Subcutaneous abdominal adipose tissue (tissue), 5 donors: Measurements from ENCODE around the gene PARK7.
A peak's percentile ranks its signal among the peaks of the same experiment; 100 is the strongest.
"Not testable (repeated sequence)": the region's sequence is repeated elsewhere in the genome, so short reads cannot be mapped to it uniquely, and the experiment has no call there.

Experiments
- H3K27ac ChIP-seq: one replicate; pipeline ENCODE4 v1.7.0; 2013; ENCODE audit warnings: low read depth, mild to moderate bottlenecking, inconsistent platforms, low read length, moderate library complexity
- H3K27me3 ChIP-seq, 5 donors: one replicate each; pipeline ENCODE4 v1.7.0; 2013; ENCODE audit warnings: low read length in 5 of 5, inconsistent platforms in 1 of 5; ENCODE audit not compliant: control insufficient read depth in 5 of 5, insufficient read depth in 4 of 5
- H3K36me3 ChIP-seq, 5 donors: one replicate each; pipeline ENCODE4 v1.7.0; 2013; ENCODE audit warnings: low read length in 5 of 5; ENCODE audit not compliant: control insufficient read depth in 5 of 5, insufficient read depth in 5 of 5
- H3K4me1 ChIP-seq, 5 donors: one replicate each; pipeline ENCODE4 v1.7.0; 2013; ENCODE audit warnings: low read length in 5 of 5, mild to moderate bottlenecking in 3 of 5, moderate library complexity in 1 of 5; ENCODE audit not compliant: control insufficient read depth in 5 of 5, insufficient read depth in 5 of 5
- H3K4me3 ChIP-seq, 5 donors: one replicate each; pipeline ENCODE4 v1.7.0; 2013; ENCODE audit warnings: low read length in 5 of 5, low read depth in 1 of 5
- H3K9ac ChIP-seq, 5 donors: one replicate each; pipeline ENCODE4 v1.7.0; 2013; ENCODE audit warnings: low read length in 5 of 5, mild to moderate bottlenecking in 4 of 5, moderate library complexity in 3 of 5
- H3K9me3 ChIP-seq, 5 donors: one replicate each; pipeline ENCODE4 v1.7.0; 2013; ENCODE audit warnings: low read length in 5 of 5; ENCODE audit not compliant: control insufficient read depth in 5 of 5
- donor health status: healthy.
- donor health status: healthy.
- donor health status: healthy.
- donor health status: healthy.
- donor health status: healthy.

PARK7 gene

DNA sequence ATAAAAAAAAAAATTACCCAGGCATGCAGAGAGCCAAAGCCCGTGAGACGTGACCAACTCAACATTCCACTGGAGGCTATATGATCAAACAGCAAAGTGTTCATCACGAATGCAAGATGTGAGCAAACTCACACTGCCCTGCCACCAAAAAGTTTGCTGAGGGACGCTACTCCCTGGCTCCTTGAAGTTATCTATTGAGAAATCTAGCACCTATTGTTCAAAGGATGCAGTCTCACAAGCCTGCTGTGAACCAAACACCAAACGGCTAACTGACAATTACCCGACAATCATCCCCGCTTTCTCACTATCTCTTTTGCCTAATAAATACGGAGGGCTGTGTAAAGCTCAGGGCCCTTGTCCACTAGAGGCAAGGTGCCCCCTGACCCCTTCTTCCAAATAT, 34.5 kb upstream of the PARK7 start:
- H3K9ac ChIP-seq, H3K4me1 ChIP-seq, H3K27me3 ChIP-seq: not testable (repeated sequence)

DNA sequence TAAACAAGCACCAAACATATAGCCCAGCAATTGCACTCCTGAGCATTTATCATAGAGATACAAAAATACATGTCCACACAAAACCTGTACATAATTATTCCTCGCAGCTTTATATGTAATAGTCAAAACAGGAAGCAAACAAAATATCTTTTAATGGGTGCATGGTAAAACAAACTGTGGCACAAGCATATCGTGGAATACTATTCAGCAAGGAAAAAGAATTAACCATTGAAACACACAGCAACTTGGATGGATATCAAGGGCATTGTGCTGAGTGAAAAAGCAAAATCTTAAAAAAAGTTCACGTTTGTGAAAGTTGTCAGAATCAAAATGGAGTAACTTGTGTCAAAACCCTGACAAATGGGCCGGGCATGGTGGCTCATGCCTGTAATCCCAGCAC, 33.3 kb upstream of the PARK7 start:
- Histone ChIP-seq H3K27ac (no peak overlapping the region), H3K27me3 (peaks cover 0 to 14% (median 2%) of the 10 kb centered on the region in 5 donors), H3K9ac (no peak overlapping the region), H3K4me3 (no peak overlapping the region), H3K9me3 (no peaks in the 10 kb centered on the region), H3K36me3 (no peaks in the 10 kb centered on the region), H3K4me1 (peaks cover 0 to 3% (median 0%) of the 10 kb centered on the region in 5 donors)

More for the DNA sequence above, 34.5 kb upstream of the PARK7 start:
- not testable (repeated sequence) for H3K27ac ChIP-seq, H3K9me3 ChIP-seq, H3K36me3 ChIP-seq, H3K4me3 ChIP-seq

DNA sequence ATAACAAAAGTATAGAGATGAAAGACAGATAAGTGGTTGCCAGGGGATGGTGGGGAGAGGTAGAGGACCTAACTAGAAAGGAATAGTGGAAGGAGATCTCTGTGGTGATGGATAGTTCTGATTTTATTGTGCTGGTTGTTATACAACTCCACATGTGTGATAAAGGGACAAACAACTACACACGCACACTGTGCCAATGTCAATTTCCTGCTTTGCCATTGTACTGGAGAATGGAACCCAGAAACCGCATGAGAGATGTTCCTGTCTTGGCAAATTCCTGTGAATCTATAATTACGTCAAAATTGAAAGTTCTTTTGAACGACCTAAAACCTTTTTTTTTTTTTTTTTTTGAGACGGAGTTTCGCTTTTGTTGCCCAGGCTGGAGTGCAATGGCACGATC, 31.9 kb upstream of the PARK7 start:
- no peak overlapping the region for H3K27ac ChIP-seq

DNA sequence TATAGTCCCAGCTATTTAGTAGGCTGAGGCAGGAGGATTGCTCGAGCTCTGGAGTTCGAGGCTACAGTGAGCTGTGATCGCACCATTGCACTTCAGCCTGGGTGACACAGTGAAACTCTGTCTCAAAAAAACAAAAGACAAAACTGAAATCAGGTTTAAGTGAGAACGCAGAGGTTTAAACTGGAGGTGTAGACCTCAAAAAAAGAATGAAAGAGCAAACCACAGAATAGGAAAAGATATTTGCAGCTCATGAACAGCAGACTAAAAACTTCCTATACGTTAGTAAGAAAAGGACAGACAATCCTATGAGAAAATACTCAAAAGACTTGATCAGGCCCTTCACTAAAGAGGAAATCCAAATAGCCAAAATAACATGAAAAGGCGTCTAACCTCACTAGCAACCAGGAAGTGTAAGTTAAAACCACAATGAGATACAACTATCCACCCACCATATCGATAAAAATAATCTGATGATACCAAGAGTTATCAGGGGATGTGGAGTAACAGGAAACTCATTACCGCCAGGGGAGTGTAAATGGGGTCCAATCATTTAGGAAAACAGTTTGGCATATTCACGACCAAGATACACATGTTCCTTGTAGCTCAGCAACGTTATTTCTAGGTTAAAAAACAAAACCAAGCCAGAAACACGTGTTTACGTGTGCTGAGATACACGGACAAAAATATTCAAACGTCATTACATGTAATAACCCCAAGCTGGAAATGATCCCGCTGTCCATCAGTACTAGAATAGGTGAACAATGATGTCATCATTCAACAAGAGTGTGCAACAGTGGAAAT, 30.7 kb upstream of the PARK7 start:
- Histone ChIP-seq H3K4me1 (peaks cover 0 to 3% (median 0%) of the 10 kb centered on the region in 5 donors), H3K36me3 (no peaks in the 10 kb centered on the region), H3K4me3 (no peak overlapping the region), H3K9me3 (no peaks in the 10 kb centered on the region), H3K27ac (no peak overlapping the region), H3K27me3 (peaks cover 0 to 14% (median 4%) of the 10 kb centered on the region in 5 donors), H3K9ac (no peak overlapping the region)

More for the DNA sequence above, 31.9 kb upstream of the PARK7 start:
- Histone ChIP-seq H3K4me3 (no peak overlapping the region), H3K27me3 (peaks cover 0 to 15% (median 2%) of the 10 kb centered on the region in 5 donors), H3K9me3 (no peaks in the 10 kb centered on the region), H3K9ac (peak overlapping the region in 1 of 5 donors; percentile 20), H3K4me1 (peaks cover 0 to 3% (median 0%) of the 10 kb centered on the region in 5 donors), H3K36me3 (no peaks in the 10 kb centered on the region)

DNA sequence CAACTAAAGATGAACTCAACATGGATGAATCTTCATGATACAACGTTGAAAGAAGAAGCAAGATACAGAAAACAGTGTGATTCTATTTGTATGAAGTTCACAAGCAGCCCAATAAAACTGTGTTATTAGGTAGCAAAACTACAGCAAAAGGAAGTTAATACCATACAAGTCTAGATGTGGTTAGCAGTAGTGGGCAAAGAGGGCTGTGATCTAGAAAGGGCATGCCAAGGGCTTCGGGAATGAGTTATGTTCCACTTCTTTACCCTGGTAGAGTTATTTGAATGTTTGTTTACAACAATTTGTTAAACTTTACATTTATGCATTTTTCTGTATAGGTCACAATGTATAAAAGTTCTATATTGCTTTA, 30.1 kb upstream of the PARK7 start:
- no peaks in the 10 kb centered on the region for H3K9me3 ChIP-seq
- no peak overlapping the region for H3K27ac ChIP-seq
- H3K9ac ChIP-seq, result no peak overlapping the region
- peaks cover 0 to 14% (median 4%) of the 10 kb centered on the region in 5 donors for H3K27me3 ChIP-seq
- H3K4me1 ChIP-seq, result peaks cover 0 to 3% (median 0%) of the 10 kb centered on the region in 5 donors
- H3K4me3 ChIP-seq, result no peak overlapping the region
- H3K36me3 ChIP-seq, result no peaks in the 10 kb centered on the region

DNA sequence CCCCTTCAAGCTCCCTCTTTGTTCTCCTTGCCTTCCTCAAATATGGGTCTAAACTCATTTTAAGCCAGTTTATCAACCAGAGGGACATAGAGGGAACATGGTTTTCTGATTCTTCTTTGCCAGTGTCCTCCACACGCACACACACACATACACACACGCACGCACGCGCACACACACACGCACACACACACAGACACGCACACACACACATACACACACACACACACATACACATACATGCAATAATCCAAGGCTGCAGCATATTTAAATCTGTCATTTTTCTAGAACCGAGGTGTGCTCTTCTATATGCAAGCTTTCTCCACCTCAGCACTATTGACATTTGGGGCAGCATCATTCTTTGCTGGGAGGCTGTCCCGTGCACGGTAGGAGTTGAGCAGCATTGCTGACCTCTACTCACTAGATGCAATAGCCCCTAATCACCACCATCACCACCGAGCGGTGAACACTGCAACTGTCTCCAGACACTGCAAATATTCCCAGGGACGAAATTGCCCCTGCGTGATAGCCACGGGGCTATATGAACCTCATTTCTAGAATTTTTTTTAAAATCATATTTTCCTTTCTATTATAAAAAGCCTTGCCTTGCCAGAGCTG, 28.9 kb upstream of the PARK7 start:
- Histone ChIP-seq H3K9me3 (no peaks in the 10 kb centered on the region), H3K27ac (no peak overlapping the region), H3K36me3 (no peaks in the 10 kb centered on the region), H3K27me3 (peaks cover 0 to 19% (median 4%) of the 10 kb centered on the region in 5 donors), H3K4me1 (peaks cover 0 to 3% (median 0%) of the 10 kb centered on the region in 5 donors), H3K4me3 (no peak overlapping the region), H3K9ac (no peak overlapping the region)

DNA sequence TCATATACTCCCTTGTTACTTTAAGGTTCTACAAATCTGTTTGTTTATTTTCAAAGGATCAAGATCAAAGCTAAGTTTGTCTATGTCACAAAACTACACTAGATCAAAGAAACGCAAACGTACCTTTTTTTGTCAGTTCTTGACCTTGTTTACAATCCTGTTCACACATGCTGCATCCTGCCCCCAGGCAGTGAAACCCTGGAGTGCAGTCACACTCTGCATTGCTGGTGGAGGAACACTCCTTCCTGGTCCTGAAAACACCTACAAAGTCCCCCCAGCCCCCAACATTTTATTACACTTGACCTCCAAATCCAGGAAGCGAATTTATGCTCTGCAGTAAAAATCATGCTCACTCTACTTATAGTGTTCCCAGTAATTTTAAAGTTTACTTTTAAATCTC, 23.4 kb upstream of the PARK7 start:
- Histone ChIP-seq H3K27ac (no peak overlapping the region), H3K4me3 (no peak overlapping the region), H3K4me1 (peaks cover 0 to 22% (median 12%) of the 10 kb centered on the region in 5 donors), H3K36me3 (no peaks in the 10 kb centered on the region), H3K9me3 (no peaks in the 10 kb centered on the region), H3K9ac (no peak overlapping the region), H3K27me3 (peaks cover 0 to 33% (median 9%) of the 10 kb centered on the region in 5 donors)

DNA sequence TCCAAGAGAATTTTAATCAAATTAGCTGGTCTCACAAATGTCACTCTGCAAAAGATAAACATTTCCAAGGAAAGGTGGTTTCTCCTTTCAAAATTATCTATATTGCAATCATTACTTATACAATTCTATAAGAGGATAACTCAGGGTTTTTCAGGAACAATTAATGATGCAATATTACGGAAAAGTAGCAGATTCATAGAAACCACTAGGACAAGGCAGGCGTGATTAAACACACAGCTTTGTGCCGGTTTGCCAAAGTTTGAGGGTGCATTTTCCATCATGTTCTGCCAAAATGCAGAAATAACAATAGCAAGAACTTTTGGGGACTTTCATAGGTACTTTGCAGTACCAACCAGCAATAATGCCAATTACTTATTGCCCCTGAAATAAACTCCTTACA, 21.5 kb upstream of the PARK7 start:
- peaks cover 0 to 30% (median 4%) of the 10 kb centered on the region in 5 donors for H3K27me3 ChIP-seq
- H3K9me3 ChIP-seq, result no peaks in the 10 kb centered on the region
- H3K4me3 ChIP-seq, result no peak overlapping the region
- no peaks in the 10 kb centered on the region for H3K36me3 ChIP-seq
- H3K4me1 ChIP-seq, result peaks cover 0 to 23% (median 12%) of the 10 kb centered on the region in 5 donors
- H3K27ac ChIP-seq, result no peak overlapping the region
- H3K9ac ChIP-seq, result no peak overlapping the region

DNA sequence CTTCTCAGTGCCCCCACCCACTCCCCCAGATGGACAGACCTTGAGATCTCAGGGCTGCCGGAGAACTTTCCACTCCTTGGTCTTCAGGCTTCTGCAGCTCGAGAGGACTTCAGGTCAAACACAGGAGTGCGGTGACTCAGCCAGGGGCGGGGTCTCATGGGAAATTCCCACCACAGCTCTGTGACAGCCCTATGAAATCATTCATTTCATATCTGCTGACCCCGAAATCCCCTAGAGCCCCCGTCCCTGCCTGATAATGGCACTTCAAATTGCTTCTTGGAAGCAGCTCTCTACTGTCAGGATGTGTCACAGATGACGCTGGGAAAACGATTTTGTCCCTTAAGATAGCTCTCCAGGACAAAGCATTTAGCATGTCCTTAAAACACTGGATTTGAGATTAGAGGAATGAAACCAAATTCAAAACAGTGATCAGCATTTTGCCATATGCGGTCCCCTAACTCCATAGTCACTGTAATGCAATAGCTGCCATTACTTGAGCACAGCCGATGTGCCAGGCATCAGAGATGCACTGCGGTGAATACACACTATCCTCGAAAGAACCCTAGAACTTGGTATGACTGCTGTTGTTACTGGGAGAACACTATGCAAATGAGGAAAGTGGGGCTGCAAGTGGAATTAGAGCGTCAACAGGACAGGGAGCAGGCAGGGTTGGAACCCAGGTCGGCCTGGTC, 20.6 kb upstream of the PARK7 start, which contains the start of gene TNFRSF9:
TSS of gene TNFRSF9 (minus strand) at position 95 of the 692 bp plus-strand sequence. CDS start 845 bp downstream, outside the sequence.
- H3K27ac ChIP-seq, result no peak within 1 kb of the TSS
- H3K36me3 ChIP-seq, result no peaks in the 10 kb centered on the region
- H3K9ac ChIP-seq, result no peak within 1 kb of the TSS
- H3K27me3 ChIP-seq, result peaks cover 0 to 30% (median 4%) of the 10 kb centered on the region in 5 donors
- no peak within 1 kb of the TSS for H3K4me3 ChIP-seq
- no peaks in the 10 kb centered on the region for H3K9me3 ChIP-seq
- peaks cover 0 to 23% (median 12%) of the 10 kb centered on the region in 5 donors for H3K4me1 ChIP-seq

DNA sequence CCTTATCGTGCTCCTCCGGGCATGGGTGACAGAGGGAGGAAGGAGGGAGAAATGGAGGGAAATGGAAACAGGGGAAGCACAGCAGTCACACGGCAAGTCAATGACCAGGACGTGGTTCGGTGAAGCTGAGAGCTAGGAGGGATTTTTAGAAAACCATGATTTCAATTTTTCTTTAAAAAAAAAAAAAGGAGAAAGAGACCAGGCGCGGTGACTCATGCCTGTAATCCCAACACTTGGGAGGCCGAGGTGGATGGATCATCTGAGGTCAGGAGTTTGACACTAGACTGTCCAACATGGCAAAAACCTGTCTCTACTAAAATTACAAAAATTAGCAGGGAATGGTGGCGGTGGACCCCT, 20.1 kb upstream of the PARK7 start:
- peaks cover 0 to 30% (median 4%) of the 10 kb centered on the region in 5 donors for H3K27me3 ChIP-seq
- H3K9me3 ChIP-seq, result no peaks in the 10 kb centered on the region
- H3K27ac ChIP-seq, result no peak overlapping the region
- H3K9ac ChIP-seq, result no peak overlapping the region
- H3K4me1 ChIP-seq, result peaks cover 0 to 23% (median 12%) of the 10 kb centered on the region in 5 donors
- H3K4me3 ChIP-seq, result no peak overlapping the region
- H3K36me3 ChIP-seq, result no peaks in the 10 kb centered on the region
